ENCODE measurements around the gene ERRFI1.

DNA sequence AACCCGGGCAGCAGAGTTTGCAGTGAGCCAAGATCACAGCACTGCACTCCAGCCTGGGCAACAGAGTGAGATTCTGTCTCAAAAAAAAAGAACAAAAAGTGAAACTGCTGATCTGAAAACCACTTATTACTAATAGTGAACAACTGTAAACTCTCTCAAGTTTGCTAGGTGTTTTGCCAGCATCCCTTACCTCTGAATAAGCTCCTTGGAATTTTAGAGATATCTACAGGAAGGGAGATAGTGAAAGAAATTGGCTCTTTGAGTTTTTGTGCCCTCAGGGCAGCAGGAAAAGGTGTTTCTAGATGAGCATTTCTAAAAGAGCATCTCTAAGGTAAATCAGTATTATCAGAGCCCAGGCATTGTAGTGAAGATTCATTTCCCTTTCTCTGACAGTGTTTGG, 37.5 kb downstream of the ERRFI1 start:
- TF ChIP-seq, protein P1, sequence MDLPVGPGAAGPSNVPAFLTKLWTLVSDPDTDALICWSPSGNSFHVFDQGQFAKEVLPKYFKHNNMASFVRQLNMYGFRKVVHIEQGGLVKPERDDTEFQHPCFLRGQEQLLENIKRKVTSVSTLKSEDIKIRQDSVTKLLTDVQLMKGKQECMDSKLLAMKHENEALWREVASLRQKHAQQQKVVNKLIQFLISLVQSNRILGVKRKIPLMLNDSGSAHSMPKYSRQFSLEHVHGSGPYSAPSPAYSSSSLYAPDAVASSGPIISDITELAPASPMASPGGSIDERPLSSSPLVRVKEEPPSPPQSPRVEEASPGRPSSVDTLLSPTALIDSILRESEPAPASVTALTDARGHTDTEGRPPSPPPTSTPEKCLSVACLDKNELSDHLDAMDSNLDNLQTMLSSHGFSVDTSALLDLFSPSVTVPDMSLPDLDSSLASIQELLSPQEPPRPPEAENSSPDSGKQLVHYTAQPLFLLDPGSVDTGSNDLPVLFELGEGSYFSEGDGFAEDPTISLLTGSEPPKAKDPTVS (IDR thresholded peaks at IDR 0.05; ENCODE audit: low read depth, low read length), result no peak
- TF ChIP-seq ZBED1 (IDR thresholded peaks at IDR 0.05; ENCODE audit: borderline replicate concordance), result no peak
- no peak for TF ChIP-seq RFX5 (IDR thresholded peaks at IDR 0.05; ENCODE audit: low read depth, low read length)
- TF ChIP-seq TCF3 (IDR thresholded peaks at IDR 0.05; ENCODE audit: borderline replicate concordance, insufficient read depth, low read depth, low read length), result no peak
- TF ChIP-seq, protein P2, sequence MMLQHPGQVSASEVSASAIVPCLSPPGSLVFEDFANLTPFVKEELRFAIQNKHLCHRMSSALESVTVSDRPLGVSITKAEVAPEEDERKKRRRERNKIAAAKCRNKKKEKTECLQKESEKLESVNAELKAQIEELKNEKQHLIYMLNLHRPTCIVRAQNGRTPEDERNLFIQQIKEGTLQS (IDR thresholded peaks at IDR 0.05; ENCODE audit: borderline replicate concordance, extremely low read depth, low read depth, low read length), result no peak
- TF ChIP-seq, protein P3, sequence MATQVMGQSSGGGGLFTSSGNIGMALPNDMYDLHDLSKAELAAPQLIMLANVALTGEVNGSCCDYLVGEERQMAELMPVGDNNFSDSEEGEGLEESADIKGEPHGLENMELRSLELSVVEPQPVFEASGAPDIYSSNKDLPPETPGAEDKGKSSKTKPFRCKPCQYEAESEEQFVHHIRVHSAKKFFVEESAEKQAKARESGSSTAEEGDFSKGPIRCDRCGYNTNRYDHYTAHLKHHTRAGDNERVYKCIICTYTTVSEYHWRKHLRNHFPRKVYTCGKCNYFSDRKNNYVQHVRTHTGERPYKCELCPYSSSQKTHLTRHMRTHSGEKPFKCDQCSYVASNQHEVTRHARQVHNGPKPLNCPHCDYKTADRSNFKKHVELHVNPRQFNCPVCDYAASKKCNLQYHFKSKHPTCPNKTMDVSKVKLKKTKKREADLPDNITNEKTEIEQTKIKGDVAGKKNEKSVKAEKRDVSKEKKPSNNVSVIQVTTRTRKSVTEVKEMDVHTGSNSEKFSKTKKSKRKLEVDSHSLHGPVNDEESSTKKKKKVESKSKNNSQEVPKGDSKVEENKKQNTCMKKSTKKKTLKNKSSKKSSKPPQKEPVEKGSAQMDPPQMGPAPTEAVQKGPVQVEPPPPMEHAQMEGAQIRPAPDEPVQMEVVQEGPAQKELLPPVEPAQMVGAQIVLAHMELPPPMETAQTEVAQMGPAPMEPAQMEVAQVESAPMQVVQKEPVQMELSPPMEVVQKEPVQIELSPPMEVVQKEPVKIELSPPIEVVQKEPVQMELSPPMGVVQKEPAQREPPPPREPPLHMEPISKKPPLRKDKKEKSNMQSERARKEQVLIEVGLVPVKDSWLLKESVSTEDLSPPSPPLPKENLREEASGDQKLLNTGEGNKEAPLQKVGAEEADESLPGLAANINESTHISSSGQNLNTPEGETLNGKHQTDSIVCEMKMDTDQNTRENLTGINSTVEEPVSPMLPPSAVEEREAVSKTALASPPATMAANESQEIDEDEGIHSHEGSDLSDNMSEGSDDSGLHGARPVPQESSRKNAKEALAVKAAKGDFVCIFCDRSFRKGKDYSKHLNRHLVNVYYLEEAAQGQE (IDR thresholded peaks at IDR 0.05; ENCODE audit: low read depth, low read length), result no peak

Data from GM12878 (cell line).